Choroid plexus epithelial cell (primary cell): ENCODE results near the gene BCL7B.

Experiments used
- DNase-seq: peaks from one replicate; pipeline ENCODE4 v3.0.0-alpha.2; 2010; ENCODE audit warnings: low read depth
- H3K4me3 ChIP-seq: 2 replicates; pipeline ENCODE4 v1.5.1; 2011; ENCODE audit warnings: low read depth, mild to moderate bottlenecking, control low read depth, low read length, moderate library complexity
- CTCF ChIP-seq: conservative IDR thresholded peaks from 2 replicates; pipeline ENCODE4 v1.5.1; 2011; ENCODE audit warnings: low read depth, mild to moderate bottlenecking, control low read depth, inconsistent platforms, low read length, moderate library complexity

BCL7B gene

DNA sequence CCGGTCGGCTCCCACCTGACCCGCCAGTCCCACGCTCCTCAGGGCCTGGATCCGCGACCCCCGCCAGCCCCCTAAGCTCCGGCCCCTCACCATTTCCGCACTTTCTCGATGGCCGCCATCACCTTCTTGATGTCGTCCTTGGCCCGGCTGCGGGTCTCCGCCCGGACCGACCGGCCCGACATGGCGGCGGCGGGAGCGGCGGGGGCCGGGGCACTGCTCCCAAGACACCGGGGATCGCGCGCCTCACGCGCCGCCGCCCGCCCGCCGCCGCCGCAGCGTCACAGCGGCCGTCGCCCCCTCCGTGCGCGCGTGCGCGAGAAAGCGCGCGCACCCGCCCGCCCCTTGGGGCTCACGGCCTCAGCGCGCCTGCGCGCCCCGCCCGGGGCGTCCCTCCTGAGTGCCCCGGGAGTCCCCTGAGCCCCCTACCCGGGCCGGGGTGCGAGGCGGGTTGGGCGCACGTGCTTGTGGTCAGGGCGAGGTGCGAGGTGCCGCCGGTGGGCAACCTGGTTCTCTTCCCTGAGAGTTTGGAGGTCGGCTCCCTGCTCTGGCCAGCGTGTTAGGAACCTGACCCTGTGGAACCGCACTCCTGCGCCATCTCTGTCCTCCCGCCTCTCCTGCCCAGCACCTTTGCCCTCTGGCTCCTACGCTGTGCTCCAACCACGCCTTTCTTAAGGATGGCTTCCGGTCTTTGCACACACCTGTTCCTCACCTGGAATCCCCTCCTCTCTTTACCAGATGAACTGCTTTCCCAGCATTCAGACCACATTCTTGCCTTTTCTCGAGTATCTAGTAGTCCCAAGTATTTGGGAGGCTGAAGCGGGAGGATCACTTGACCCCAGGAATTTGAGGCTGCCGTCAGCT is at the start of gene BCL7B:
Gene BCL7B, minus strand, starts transcription at position 294 of the 861 bp plus-strand sequence. Its CDS starts 112 bp downstream, at position 182.
- H3K4me3 ChIP-seq, result peak within 1 kb of the TSS; percentile 89
- peak; percentile 58 for DNase-seq
- TF ChIP-seq CTCF, result no peak

- H3K4me3 ChIP-seq, result no peak overlapping the region
- DNase-seq, result no peak
- TF ChIP-seq CTCF, result no peak
Measured at GRCh38 chr7:73605601-73606220, 48.2 kb upstream of the BCL7B start.

DNA sequence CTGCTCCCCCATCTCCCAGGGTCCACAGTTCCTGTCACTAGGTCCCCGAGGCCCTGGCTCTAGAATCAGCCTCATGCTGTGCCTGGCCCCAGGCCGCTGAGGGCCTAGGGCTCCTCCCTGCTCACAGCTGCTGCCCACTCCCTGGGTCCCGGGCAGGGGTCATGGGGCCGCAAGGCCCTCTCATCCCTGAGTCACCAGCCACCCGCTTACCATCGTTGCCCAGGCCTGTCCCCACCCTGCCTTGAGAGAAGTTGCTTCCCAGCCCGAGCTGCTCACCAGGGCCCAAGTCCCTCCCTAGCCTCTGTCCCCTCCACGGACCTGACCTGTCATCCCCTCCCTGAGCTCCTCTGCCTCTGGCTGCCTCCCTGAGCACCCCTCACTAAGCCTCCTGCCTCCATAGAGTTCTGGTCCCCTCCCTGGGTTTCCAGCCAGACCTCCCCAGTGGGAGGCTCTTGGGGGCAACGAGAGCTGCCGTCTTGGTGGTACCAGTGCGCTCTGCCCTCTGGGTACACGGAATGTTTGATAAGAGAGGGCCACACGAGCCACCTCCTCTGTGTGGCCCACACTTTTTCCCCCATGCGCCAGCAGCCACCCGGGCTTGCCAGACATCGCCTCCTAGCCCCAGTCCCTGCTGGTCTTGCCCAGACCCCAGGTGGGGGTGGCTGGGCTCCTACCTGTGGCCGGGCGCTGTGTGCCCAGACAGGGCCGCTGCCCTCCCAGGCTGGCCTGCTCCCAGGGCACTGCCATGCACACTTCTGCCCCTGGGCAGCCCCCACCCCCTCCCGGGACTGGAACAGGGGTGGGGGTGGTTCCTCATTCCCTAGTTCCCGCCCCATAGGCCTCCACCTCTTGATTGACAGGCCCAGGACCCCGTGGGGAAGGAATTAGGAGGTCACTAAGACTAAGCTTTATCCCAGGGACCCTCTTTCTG is 45.5 kb upstream of the BCL7B start:
- no peak for DNase-seq
- TF ChIP-seq CTCF, result no peak
- no peak overlapping the region for H3K4me3 ChIP-seq

- no peak for DNase-seq
- TF ChIP-seq CTCF, result no peak
Measured at GRCh38 chr7:73599916-73600315, 42.4 kb upstream of the BCL7B start.

GRCh38 chr7:73599151-73599882 is 41.8 kb upstream of the BCL7B start:
- no peak for DNase-seq
- H3K4me3 ChIP-seq, result no peak overlapping the region
- TF ChIP-seq CTCF, result no peak

More at GRCh38 chr7:73599916-73600315, 42.4 kb upstream of the BCL7B start:
- H3K4me3 ChIP-seq, result no peak overlapping the region
